GM19238 (cell line): ENCODE measurements around the gene TPD52L1.

Experiments used
- DNase-seq: peaks from one replicate; pipeline ENCODE4 v3.0.0; 2011; ENCODE audit warnings: low spot score; ENCODE audit not compliant: insufficient read length

TPD52L1 gene

GRCh38 chr6:125207956-125208355 is 54.4 kb downstream of the TPD52L1 start:
- DNase-seq = no peak

DNA sequence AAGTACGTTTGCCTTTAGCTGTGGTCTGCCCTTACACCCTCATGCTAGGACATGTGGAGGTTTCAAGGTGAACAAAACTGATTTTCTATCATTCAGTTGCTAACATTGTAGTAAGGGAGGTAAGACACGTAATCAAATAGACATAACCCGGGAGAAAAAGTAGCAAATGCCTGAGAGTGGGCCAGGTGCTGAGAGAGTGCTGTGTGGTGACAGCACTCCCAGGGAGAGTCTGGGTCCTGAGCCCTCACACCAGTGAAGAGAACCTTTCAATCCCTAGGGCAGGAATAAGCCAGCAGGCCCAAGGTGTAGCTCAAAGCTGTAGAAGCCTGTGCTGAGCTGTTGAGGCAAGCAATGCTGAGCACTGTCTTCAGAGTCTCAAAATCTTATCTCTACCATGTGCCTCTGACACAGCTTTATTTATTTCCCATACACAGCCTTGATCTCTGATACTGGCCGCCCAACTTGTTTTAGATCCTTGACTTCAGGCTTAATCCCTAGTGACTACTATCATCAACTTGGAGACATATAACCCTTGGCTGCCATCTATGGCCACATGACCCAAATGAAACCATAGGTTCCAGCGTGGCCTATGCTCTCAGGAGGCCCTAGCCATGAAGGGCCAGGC is 55.2 kb downstream of the TPD52L1 start:
- DNase-seq = no peak

- no peak for DNase-seq
Observed at GRCh38 chr6:125210667-125211066, 57.1 kb downstream of the TPD52L1 start.

DNA sequence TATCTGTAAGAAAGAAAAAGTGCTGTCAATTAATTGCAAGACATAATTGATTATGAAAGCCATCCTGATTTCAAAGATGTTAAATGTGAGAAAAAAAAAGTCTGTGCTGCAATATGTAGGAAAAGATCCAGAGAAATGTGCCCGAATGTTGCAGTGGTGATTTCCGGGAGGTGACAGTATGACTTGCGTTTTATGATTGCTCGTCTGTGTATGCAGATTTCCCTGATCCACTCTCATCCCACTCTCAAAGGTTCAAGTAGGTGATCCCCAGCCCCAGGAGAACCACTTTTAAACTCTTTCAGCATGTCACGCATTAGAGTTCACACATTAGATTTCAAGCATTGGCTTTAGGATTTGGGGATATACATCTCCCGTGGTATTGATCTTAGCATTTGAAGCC is 57.8 kb downstream of the TPD52L1 start:
- no peak for DNase-seq

DNA sequence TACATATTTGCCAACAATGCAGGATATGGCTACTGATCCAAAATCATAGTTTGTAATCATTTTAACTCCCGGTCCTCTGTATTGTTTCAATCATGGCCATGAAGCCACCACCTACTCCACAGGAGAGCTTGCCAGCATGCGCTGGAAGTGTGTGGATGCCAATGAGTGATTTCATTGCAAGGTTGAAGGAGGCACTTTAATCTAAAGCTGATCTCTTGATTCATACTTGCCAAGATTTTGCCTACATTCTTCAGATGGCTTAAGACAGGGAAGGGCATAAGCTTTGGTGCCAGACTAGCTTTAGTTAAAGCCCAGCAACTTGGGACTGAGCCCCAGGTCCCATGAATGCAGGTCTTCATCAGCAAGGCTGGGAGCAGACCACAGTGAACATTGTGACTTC is 58.8 kb downstream of the TPD52L1 start:
- DNase-seq = no peak

GRCh38 chr6:125213939-125214338 is 60.4 kb downstream of the TPD52L1 start:
- no peak for DNase-seq

DNA sequence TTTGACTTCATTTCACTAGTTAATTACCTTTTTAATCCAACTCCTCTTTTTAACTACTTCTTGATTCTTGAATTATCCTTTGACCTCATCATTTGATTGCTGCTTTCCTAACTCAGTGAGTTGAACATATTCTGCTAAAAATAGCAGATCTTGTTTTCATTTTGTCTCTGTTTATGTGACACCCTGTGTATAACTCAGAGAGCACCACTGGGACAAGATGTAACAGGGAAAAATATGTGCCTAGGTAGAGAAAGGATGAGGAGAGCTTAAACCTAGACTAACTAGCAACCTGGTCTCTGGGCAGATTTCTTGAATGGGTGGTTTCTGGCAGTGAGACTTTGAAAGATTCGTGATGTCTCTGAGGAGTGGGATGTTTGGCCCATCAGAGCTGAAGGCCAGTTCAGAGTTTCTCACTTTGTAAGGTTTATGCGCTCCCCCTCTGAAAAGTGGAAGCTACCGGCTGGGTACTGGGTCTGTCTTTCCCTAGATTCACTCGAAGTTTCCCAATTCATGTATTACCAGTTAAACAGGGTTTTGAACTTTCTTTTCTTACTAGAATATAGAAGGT is 61.8 kb downstream of the TPD52L1 start:
- no peak for DNase-seq

GRCh38 chr6:125216015-125216414 is 62.4 kb downstream of the TPD52L1 start:
- DNase-seq = no peak

DNA sequence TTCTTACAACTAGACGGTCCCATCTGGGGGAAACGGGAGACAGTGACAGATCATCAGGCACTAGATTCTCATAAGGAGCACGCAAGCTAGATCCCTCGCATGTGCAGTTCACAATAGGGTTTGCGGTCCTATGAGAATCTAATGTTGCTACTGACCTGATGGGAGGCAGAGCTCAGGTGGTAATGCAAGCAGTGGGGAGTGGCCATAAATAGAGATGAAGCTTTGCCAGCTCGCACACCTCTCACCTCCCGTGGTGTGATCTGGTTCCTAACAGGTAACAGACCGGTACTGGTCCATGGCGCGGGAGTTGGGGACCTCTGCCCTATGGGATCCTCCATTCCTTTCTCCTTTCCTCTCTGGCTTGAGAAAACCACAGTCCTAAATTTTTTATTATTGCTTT is 63.8 kb downstream of the TPD52L1 start:
- DNase-seq = no peak

DNA sequence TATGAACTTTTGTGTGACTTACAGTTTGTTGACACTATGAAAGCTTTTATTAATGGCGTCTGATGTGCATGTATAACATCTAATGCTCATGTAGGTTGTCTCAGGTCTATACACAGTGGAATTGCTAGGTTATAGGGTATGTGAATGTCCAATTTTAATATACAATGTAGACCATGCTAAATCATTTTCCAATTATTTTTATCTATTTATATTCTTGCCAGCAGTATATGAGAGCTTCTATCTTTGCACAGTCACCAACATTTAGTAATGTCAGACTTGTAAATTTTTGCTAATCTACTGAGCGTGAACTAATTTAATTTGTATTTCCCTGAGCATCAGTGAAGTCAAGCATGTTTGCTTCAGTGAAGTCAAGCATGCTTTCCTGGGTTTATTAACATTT is 64.4 kb downstream of the TPD52L1 start:
- no peak for DNase-seq

- DNase-seq = no peak
Observed at GRCh38 chr6:125219361-125219895, 65.9 kb downstream of the TPD52L1 start.

DNA sequence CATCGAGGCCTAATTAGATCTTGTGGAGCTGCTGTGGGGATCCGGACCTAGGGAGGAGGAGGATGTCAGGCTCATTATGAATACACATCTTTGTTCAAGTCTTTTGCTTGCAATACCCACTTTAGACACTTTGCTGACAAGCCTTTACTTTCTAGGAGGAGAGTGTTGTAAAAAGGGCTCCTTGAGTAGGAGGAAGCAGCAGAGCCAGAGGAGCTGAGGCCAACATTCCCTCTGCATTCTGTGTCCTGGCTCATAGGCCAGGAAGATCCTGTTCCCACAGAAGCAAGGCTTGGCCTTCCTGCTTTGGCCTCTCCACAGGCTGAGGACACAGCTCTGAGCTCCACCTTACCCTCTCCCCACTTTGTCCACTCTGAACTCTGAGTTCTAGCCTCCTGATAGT is 67.1 kb downstream of the TPD52L1 start:
- DNase-seq = no peak

- no peak for DNase-seq
Observed at GRCh38 chr6:125222531-125223455, 69.2 kb downstream of the TPD52L1 start.

DNA sequence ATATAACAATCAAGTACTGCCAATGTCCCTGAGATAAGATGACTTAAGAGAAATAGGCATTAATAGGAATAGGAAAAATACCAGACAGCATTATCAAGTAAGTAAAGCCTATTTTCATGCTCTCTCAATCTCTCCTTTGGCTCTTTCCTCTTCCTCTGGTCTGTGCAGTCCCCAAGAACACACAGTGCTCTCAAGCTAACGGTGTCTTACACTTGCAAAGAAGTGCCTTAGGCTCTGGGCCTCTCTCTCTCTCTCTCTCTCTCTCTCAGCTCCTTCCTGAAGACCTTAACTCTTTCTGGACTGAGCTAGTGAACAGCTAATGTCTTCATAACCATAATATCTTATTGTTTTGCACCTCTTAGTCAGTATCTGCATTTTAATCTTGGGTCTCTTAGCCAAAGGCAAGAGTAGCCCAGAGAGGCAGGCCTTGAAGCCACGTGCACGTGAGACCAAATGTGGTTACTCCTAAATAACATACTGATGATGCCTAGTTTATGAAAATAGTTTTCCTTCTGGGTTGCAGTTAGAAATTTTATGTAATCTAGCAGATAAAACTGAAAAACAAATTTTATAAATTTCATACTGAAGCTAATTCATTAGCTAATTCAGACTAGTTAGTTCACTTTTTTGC is 70.8 kb downstream of the TPD52L1 start:
- DNase-seq = no peak

DNA sequence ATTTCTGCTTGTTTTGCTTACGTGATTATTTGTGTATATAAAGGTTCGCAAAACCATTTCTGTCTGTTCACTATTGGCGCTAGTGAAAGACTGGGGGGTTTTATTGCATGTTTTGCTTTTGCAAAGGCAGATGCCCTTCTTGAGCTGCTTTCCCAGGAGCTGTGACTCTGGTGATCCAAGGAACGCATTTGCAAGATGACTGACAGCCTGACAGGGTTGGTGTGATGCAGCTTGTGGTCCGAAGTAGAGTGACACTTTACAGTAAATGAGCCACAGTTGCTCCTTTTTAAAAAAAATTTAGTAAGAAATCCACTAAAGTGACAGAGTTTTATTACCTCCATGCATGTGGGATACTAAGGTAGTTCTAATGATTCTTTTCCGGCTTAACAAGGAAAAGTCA is 73.7 kb downstream of the TPD52L1 start:
- DNase-seq = no peak

- no peak for DNase-seq
Observed at GRCh38 chr6:125228981-125229479, 75.5 kb downstream of the TPD52L1 start.

DNA sequence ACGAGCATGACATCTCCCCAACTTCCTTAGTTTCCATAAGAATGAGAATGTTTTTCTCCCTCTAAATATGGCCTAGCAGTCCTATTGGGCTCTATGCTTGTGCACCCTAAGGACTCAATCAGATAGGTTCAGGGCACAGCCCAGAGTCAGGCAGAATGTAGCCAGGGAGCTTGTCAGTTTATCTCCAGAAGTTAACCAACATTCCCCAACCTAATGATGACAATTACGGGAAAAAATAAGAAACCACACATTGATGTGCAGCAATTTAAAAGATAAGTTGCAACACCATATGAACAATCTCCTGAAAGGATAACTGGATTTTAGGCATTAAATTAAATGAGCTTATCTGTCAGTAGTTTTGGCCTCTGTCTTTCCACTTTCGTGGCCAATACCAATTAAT is 77.1 kb downstream of the TPD52L1 start:
- no peak for DNase-seq

GRCh38 chr6:125231133-125231532 is 77.6 kb downstream of the TPD52L1 start:
- no peak for DNase-seq

DNA sequence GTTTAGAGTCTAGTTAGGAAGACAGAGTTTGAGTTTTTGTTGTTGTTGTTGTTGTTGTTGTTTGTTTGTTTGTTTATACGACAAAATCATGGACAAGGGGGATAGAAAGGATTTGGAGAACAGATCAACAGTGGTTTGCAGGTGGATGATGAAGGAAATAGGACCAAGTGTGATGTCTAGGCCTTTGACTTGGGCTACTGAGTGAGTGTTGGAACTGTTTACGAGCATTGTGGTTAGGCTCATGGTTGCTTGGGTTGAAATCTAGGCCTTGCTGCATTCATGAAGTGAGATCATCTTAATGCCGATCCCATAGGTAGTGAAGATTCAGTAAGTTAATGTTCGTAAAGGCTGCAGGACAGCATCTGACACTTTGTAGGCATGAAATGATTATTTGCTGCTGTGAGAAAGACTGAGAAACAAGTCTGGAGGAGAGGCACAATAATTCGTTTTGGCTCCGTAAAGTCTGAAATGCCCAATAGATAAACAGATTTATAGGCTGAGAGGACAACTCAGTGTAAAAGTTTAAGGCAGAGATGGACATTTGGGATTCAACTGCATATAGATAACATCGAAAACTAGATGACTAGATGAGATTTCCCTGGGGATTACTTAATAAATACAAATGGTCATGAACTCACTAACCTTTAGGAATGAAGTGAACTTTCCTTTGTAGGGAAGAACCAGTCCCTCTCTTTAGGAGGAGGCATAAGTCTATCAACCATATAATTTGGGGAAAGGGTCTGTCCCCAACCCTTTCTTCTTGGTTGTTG is 78.2 kb downstream of the TPD52L1 start:
- DNase-seq = no peak

- no peak for DNase-seq
Observed at GRCh38 chr6:125232466-125232865, 78.9 kb downstream of the TPD52L1 start.

DNA sequence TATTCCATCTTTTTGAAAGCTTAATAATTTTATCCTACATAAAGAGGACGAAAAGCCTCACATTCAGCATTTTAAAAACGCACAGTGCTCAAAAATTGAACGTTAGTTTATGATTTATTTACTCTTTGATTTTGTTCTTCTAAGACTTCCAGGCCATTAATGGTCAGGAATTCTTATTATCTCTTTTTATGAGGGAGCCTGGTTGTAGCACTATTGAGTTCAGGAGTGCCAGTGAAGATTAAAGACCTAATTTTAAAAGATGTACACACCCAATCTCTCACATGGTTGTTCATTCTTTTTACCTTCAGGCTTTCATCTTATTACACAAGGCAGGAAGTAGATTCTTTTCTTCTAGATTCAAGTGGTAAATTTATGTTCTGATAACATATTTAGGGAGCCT is 79.6 kb downstream of the TPD52L1 start:
- DNase-seq = no peak
